Glutamatergic neuron (in vitro differentiated cells): Measurements from ENCODE around the gene CRIM1. TPM values are rescaled to one million over a fixed set of nuclear protein-coding genes. Genes with fewer than 3 reads are reported as not detected.

Source experiments
- DNase-seq: peaks from one replicate; pipeline ENCODE4 v3.0.0; 2022
- H3K27ac Mint-ChIP-seq: one replicate; pipeline ENCODE4 v1.8.0; 2020; ENCODE audit warnings: mild to moderate bottlenecking, mixed read lengths, inconsistent platforms; ENCODE audit not compliant: unreplicated experiment
- H3K27me3 Mint-ChIP-seq: one replicate; pipeline ENCODE4 v1.8.0; 2020; ENCODE audit warnings: mild to moderate bottlenecking, moderate library complexity, mixed read lengths, inconsistent platforms; ENCODE audit not compliant: unreplicated experiment
- H3K36me3 Mint-ChIP-seq: one replicate; pipeline ENCODE4 v1.8.0; 2020; ENCODE audit warnings: mild to moderate bottlenecking, mixed read lengths, inconsistent platforms; ENCODE audit not compliant: unreplicated experiment
- H3K4me1 Mint-ChIP-seq: one replicate; pipeline ENCODE4 v1.8.0; 2020; ENCODE audit warnings: mild to moderate bottlenecking, low read depth, mixed read lengths, inconsistent platforms; ENCODE audit not compliant: unreplicated experiment
- H3K4me3 Mint-ChIP-seq: one replicate; pipeline ENCODE4 v1.8.0; 2020; ENCODE audit warnings: mild to moderate bottlenecking, mixed read lengths, inconsistent platforms; ENCODE audit not compliant: unreplicated experiment
- H3K9me3 Mint-ChIP-seq: one replicate; pipeline ENCODE4 v1.8.0; 2020; ENCODE audit warnings: mild to moderate bottlenecking, moderate library complexity, mixed read lengths, inconsistent platforms; ENCODE audit not compliant: unreplicated experiment
- total RNA-seq: library from RNA; stranded (reverse); fragmentation: NEBNext Ultra II Directional; extraction: Animal tissue kit (Norgen Biotek cat#: 25700); gene quantifications from one replicate; pipeline ENCODE4 v1.2.1, GENCODE V29; 2021; ENCODE audit not compliant: unreplicated experiment
- TF ChIP-seq, protein P1 (sequence below): fragments of 200-600 bp; sonication (generic); IDR thresholded peaks from one replicate; pipeline ENCODE4 v1.5.0; 2021; ENCODE audit not compliant: partially characterized antibody, unreplicated experiment

CRIM1 gene
- total RNA-seq, 1 donor from 2014 or later, result 35.7 TPM

DNA sequence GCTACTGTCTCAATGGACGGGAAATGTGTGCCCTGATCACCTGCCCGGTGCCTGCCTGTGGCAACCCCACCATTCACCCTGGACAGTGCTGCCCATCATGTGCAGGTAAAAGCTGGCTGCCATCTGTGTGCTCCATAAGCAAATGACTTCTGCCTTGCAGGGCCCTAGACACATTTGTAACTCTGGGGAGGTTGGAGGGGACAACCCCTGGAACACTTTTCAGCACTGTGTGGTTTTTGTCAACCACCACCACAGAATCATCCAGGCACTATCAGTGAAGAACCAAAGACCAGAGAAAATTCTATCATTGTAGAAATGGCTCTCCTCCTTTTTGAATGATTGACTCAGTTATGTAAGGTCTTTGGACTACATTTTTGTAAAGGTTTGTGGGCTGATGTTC, 158.1 kb downstream of the CRIM1 start:
- no peak for DNase-seq
- peaks cover 26% of the 10 kb centered on the region for H3K4me1 Mint-ChIP-seq
- H3K9me3 Mint-ChIP-seq, result peaks cover 12% of the 10 kb centered on the region
- H3K27me3 Mint-ChIP-seq, result peaks cover 10% of the 10 kb centered on the region
- H3K27ac Mint-ChIP-seq, result no peak overlapping the region
- no peaks in the 10 kb centered on the region for H3K36me3 Mint-ChIP-seq
- no peak overlapping the region for H3K4me3 Mint-ChIP-seq
- TF ChIP-seq, protein P1, sequence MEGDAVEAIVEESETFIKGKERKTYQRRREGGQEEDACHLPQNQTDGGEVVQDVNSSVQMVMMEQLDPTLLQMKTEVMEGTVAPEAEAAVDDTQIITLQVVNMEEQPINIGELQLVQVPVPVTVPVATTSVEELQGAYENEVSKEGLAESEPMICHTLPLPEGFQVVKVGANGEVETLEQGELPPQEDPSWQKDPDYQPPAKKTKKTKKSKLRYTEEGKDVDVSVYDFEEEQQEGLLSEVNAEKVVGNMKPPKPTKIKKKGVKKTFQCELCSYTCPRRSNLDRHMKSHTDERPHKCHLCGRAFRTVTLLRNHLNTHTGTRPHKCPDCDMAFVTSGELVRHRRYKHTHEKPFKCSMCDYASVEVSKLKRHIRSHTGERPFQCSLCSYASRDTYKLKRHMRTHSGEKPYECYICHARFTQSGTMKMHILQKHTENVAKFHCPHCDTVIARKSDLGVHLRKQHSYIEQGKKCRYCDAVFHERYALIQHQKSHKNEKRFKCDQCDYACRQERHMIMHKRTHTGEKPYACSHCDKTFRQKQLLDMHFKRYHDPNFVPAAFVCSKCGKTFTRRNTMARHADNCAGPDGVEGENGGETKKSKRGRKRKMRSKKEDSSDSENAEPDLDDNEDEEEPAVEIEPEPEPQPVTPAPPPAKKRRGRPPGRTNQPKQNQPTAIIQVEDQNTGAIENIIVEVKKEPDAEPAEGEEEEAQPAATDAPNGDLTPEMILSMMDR, result no peak

DNA sequence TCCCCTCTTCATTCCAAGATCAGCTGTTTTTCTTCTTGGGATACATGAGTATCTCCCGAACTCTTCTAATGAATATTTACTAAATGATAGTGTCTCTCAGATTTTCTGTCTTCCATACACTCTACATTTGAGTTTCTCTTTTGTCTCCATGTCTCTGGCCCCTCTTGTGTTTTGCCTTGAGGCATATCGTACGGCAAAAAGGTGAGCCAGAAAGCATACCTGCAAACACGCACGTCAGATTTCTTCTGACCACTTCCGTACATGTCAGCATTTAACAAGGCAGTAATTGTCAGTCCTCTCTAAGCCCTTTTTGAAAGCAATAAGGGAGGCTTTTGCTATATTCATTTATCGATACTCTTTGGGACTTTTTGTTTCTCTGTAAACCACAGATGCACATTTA, 160.0 kb downstream of the CRIM1 start:
- no peak overlapping the region for H3K27ac Mint-ChIP-seq
- no peaks in the 10 kb centered on the region for H3K36me3 Mint-ChIP-seq
- H3K9me3 Mint-ChIP-seq, result peaks cover 12% of the 10 kb centered on the region
- H3K4me1 Mint-ChIP-seq, result peaks cover 26% of the 10 kb centered on the region
- no peak for DNase-seq
- peaks cover 10% of the 10 kb centered on the region for H3K27me3 Mint-ChIP-seq
- no peak overlapping the region for H3K4me3 Mint-ChIP-seq
- TF ChIP-seq, protein P1, result no peak

DNA sequence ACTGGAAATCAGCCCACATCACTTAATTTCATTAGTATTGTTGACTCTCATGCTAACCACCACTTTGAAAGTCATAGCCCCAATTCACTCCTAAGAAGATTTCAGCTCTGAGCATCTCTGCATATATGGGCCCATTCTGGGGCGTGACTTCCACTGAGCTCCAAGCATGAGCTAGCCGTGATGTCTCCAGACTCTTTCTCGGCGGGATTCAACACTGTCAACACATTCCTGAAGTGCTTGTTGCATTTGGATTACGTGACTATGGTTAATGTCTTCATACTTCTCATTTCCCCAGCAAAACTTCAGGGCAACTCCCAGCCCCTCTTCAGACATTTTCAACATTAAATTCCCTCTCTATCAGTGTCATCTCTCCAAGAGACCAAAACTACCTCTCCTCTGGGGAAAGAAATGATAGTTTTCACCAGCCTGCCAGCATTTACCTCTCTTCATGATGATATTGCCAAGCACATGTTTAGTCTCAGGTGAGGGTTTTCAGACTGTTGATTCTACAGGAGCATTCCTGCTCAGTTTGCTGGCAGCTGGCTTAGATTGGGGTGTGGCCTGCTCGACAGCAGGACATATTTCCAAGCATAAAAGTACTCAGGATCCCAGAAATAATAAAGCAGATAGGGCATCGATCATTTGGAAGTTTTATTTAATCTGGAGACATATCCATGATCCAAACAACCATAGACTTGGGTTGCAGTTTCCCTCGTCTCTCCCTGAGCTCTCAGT, 160.7 kb downstream of the CRIM1 start:
- no peaks in the 10 kb centered on the region for H3K36me3 Mint-ChIP-seq
- H3K4me1 Mint-ChIP-seq, result peaks cover 27% of the 10 kb centered on the region
- no peak overlapping the region for H3K4me3 Mint-ChIP-seq
- H3K27ac Mint-ChIP-seq, result no peak overlapping the region
- peaks cover 10% of the 10 kb centered on the region for H3K27me3 Mint-ChIP-seq
- TF ChIP-seq, protein P1, result no peak
- no peak for DNase-seq
- H3K9me3 Mint-ChIP-seq, result peaks cover 12% of the 10 kb centered on the region

DNA sequence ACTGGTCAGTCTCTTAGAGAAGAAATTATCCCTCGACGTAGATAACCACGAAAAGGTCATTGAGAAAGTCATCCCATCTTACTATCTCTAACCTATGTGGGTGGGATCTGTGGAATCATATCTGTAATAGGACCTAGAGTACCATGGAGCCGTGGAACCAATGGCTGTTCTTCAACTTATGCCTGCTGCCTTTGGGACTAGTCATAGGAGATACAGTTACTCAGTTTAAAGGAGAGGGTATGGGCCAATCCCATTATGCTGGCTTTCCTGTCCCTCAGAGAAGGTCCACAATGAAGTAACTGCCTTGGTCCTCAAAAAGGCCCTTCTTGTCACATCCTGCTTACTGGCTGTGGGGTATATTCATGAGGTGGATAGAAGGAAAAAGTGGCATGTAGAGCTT, 164.9 kb downstream of the CRIM1 start:
- Mint-ChIP-seq H3K27ac (no peak overlapping the region), H3K9me3 (no peaks in the 10 kb centered on the region), H3K4me1 (peaks cover 2% of the 10 kb centered on the region), H3K4me3 (no peak overlapping the region), H3K27me3 (no peaks in the 10 kb centered on the region), H3K36me3 (peaks cover 5% of the 10 kb centered on the region)
- DNase-seq, result no peak
- TF ChIP-seq, protein P1, result no peak

DNA sequence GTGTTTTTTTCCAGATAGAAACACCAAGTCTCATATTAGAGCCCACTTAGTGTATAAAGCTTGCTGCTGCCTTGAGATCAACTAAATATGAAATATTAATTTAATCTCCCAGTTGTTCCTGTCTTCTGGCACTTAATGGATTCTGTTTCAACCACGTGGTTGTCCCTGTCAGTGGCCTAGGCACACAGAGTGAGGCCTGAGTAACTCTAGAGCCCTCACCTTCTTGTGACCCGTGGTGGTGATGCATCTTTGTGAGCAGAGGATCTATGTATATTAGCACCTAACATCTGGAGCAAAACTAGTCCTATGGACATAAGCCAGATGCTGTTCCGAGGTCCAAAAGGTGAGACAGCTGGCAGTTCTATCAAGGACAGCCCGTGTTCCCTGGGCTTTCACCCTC, 167.6 kb downstream of the CRIM1 start:
- Mint-ChIP-seq H3K27me3 (no peaks in the 10 kb centered on the region), H3K9me3 (no peaks in the 10 kb centered on the region), H3K27ac (no peak overlapping the region), H3K36me3 (peaks cover 5% of the 10 kb centered on the region), H3K4me3 (no peak overlapping the region), H3K4me1 (peaks cover 2% of the 10 kb centered on the region)
- TF ChIP-seq, protein P1, result no peak
- no peak for DNase-seq
